GM19438 (cell line): ENCODE results near the gene RACGAP1.
A peak's percentile ranks its signal among the peaks of the same experiment; 100 is the strongest.

Experiments
- ATAC-seq: cut with Tn5 transposase; IDR thresholded peaks from one replicate; pipeline ENCODE4 v1.9.1; 2021; ENCODE audit warnings: low read depth; ENCODE audit not compliant: unreplicated experiment

Gene RACGAP1

GRCh38 chr12:50025187-50026059 lies at the start of gene RACGAP1:
Gene RACGAP1 (minus strand): TSS chr12:50025494. CDS start chr12:50016715, 8,779 bp downstream.
- ATAC-seq: peak; percentile 97

- no peak for ATAC-seq
Measured at GRCh38 chr12:50073712-50074111, 48.4 kb upstream of the RACGAP1 start.

GRCh38 chr12:50073206-50073605 lies 47.9 kb upstream of the RACGAP1 start:
- no peak for ATAC-seq

- ATAC-seq: no peak
Measured at GRCh38 chr12:50072198-50072907, 47.1 kb upstream of the RACGAP1 start.

GRCh38 chr12:50070314-50071060 lies 45.2 kb upstream of the RACGAP1 start:
- no peak for ATAC-seq

- ATAC-seq: no peak
Measured at GRCh38 chr12:50069539-50069938, 44.2 kb upstream of the RACGAP1 start.

- no peak for ATAC-seq
Measured at GRCh38 chr12:50069069-50069468, 43.8 kb upstream of the RACGAP1 start.

- no peak for ATAC-seq
Measured at GRCh38 chr12:50066402-50066801, 41.1 kb upstream of the RACGAP1 start.

- no peak for ATAC-seq
Measured at GRCh38 chr12:50065726-50066310, 40.5 kb upstream of the RACGAP1 start.

- ATAC-seq: no peak
Measured at GRCh38 chr12:50062728-50063460, 37.6 kb upstream of the RACGAP1 start.

GRCh38 chr12:50061946-50062686 lies 36.8 kb upstream of the RACGAP1 start:
- ATAC-seq: no peak

GRCh38 chr12:50061171-50061570 lies 35.9 kb upstream of the RACGAP1 start:
- ATAC-seq: no peak

GRCh38 chr12:50060120-50060468 lies 34.8 kb upstream of the RACGAP1 start:
- ATAC-seq: no peak

- no peak for ATAC-seq
Measured at GRCh38 chr12:50059440-50060119, 34.3 kb upstream of the RACGAP1 start.

GRCh38 chr12:50058743-50059312 lies 33.5 kb upstream of the RACGAP1 start:
- no peak for ATAC-seq

GRCh38 chr12:50057896-50058670 lies 32.8 kb upstream of the RACGAP1 start:
- no peak for ATAC-seq

GRCh38 chr12:50057000-50057841 lies 31.9 kb upstream of the RACGAP1 start, which contains the start of gene ASIC1:
Gene ASIC1 (plus strand): TSS chr12:50057596. CDS start chr12:50058767, 1,171 bp downstream.
- no peak for ATAC-seq
